Neural progenitor cell (in vitro differentiated cells): ENCODE data around the gene PYCARD. TPM values are rescaled to one million over a fixed set of nuclear protein-coding genes. Genes with fewer than 3 reads are reported as not detected.

Experiments used
- DNase-seq: peaks from one replicate; pipeline ENCODE4 v3.0.0-alpha.2; 2016; ENCODE audit warnings: low spot score
- H2AFZ ChIP-seq: fragments of 200-600 bp; sonication (generic); replicated peaks from 2 replicates; pipeline ENCODE4 v1.6.1; 2016; ENCODE audit warnings: antibody characterized with exemption
- H3F3A ChIP-seq: fragments of 200-600 bp; sonication (generic); 2 replicates; pipeline ENCODE4 v1.6.1; 2016; ENCODE audit warnings: antibody characterized with exemption, low read depth
- H3K27ac ChIP-seq: fragments of 200-600 bp; sonication (generic); 2 replicates; pipeline ENCODE4 v1.5.1; 2016; ENCODE audit warnings: mild to moderate bottlenecking
- H3K27me3 ChIP-seq: fragments of 200-600 bp; sonication (generic); 2 replicates; pipeline ENCODE4 v1.6.1; 2016; ENCODE audit warnings: mild to moderate bottlenecking, moderate library complexity
- H3K36me3 ChIP-seq: fragments of 200-600 bp; sonication (generic); 2 replicates; pipeline ENCODE4 v1.5.1; 2016
- H3K4me1 ChIP-seq: fragments of 200-600 bp; sonication (generic); 2 replicates; pipeline ENCODE4 v1.6.1; 2016; ENCODE audit warnings: mixed run types
- H3K4me2 ChIP-seq: fragments of 200-600 bp; sonication (generic); 2 replicates; pipeline ENCODE4 v1.6.1; 2016
- H3K4me3 ChIP-seq: fragments of 200-600 bp; sonication (generic); 2 replicates; pipeline ENCODE4 v1.5.1; 2016
- H3K79me2 ChIP-seq: fragments of 200-600 bp; sonication (generic); 2 replicates; pipeline ENCODE4 v1.6.1; 2016; ENCODE audit warnings: low read depth
- H3K9ac ChIP-seq: fragments of 200-600 bp; sonication (generic); 2 replicates; pipeline ENCODE4 v1.6.1; 2016
- H3K9me3 ChIP-seq: fragments of 200-600 bp; sonication (generic); 2 replicates; pipeline ENCODE4 v1.5.1; 2016; ENCODE audit warnings: low read depth
- H4K20me1 ChIP-seq: fragments of 200-600 bp; sonication (generic); 2 replicates; pipeline ENCODE4 v1.6.1; 2016; ENCODE audit warnings: low read depth
- H3K27ac Mint-ChIP-seq: 3 replicates; pipeline ENCODE4 v1.8.0; 2021; ENCODE audit warnings: mixed read lengths
- H3K27me3 Mint-ChIP-seq: 2 replicates; pipeline ENCODE4 v1.8.0; 2022; ENCODE audit warnings: low read depth, mild to moderate bottlenecking, inconsistent platforms, moderate library complexity, mixed read lengths; ENCODE audit not compliant: insufficient read depth
- H3K36me3 Mint-ChIP-seq: 3 replicates; pipeline ENCODE4 v1.8.0; 2021; ENCODE audit warnings: mixed read lengths
- H3K4me1 Mint-ChIP-seq: 3 replicates; pipeline ENCODE4 v1.8.0; 2021; ENCODE audit warnings: mixed read lengths
- H3K4me3 Mint-ChIP-seq: 3 replicates; pipeline ENCODE4 v1.8.0; 2021; ENCODE audit warnings: mild to moderate bottlenecking, moderate library complexity, mixed read lengths
- H3K9me3 Mint-ChIP-seq: 3 replicates; pipeline ENCODE4 v1.8.0; 2020; ENCODE audit warnings: mixed read lengths
- CTCF ChIP-seq: fragments of 200-600 bp; sonication (generic); IDR thresholded peaks from 2 replicates; pipeline ENCODE4 v1.5.1; 2017; ENCODE audit warnings: antibody characterized with exemption, mild to moderate bottlenecking
- EZH2 ChIP-seq: fragments of 200-600 bp; sonication (generic); IDR thresholded peaks from 2 replicates; pipeline ENCODE4 v1.6.1; 2017; ENCODE audit warnings: antibody characterized with exemption, mild to moderate bottlenecking, moderate library complexity
- EZH2phosphoT487 ChIP-seq: fragments of 200-600 bp; sonication (generic); IDR thresholded peaks from 2 replicates; pipeline ENCODE4 v1.6.1; 2017; ENCODE audit warnings: antibody characterized with exemption
- total RNA-seq: library from RNA; depleted of rRNA; stranded (reverse); fragments of >200 nt; gene quantifications from 2 replicates; pipeline ENCODE4 v1.2.3, GENCODE V29; 2015; ENCODE audit warnings: low replicate concordance

Gene PYCARD
- total RNA-seq, 1 donor from 2014 or later, result not detected

- H3K27ac ChIP-seq, result no peak overlapping the region
- H4K20me1 ChIP-seq, result peaks cover 100% of the 10 kb centered on the region
These were observed 13.2 kb downstream of the PYCARD start for GRCh38 chr16:31189412-31189778.

GRCh38 chr16:31188450-31189411, 13.8 kb downstream of the PYCARD start:
- Histone ChIP-seq H3F3A (peaks cover 81% of the 10 kb centered on the region), H3K4me3 (no peak overlapping the region), H3K4me2 (no peak overlapping the region), H4K20me1 (peaks cover 100% of the 10 kb centered on the region), H3K4me1 (no peaks in the 10 kb centered on the region), H3K36me3 (peaks cover 41% of the 10 kb centered on the region), H3K27ac (no peak overlapping the region), H3K79me2 (peaks cover 86% of the 10 kb centered on the region), H3K9me3 (no peaks in the 10 kb centered on the region), H3K27me3 (no peaks in the 10 kb centered on the region), H2AFZ (no peak overlapping the region), H3K9ac (no peak overlapping the region)
- no peak for DNase-seq
- no peak for TF ChIP-seq EZH2phosphoT487
- TF ChIP-seq EZH2, result no peak
- TF ChIP-seq CTCF, result no peak
- Mint-ChIP-seq H3K27ac (no peak overlapping the region), H3K27me3 (peaks cover 30% of the 10 kb centered on the region), H3K4me1 (peaks cover 5% of the 10 kb centered on the region), H3K36me3 (peaks cover 82% of the 10 kb centered on the region), H3K4me3 (no peak overlapping the region), H3K9me3 (peaks cover 2% of the 10 kb centered on the region)

More at GRCh38 chr16:31189412-31189778, 13.2 kb downstream of the PYCARD start:
- Histone ChIP-seq H3K36me3 (peaks cover 41% of the 10 kb centered on the region), H3K4me1 (no peaks in the 10 kb centered on the region), H3K79me2 (peaks cover 83% of the 10 kb centered on the region), H3K9ac (no peak overlapping the region), H3K4me3 (no peak overlapping the region), H3F3A (peaks cover 86% of the 10 kb centered on the region), H3K27me3 (no peaks in the 10 kb centered on the region), H3K9me3 (no peaks in the 10 kb centered on the region), H2AFZ (no peak overlapping the region), H3K4me2 (no peak overlapping the region)
- no peak for TF ChIP-seq EZH2
- TF ChIP-seq EZH2phosphoT487, result no peak
- TF ChIP-seq CTCF, result no peak
- Mint-ChIP-seq H3K4me1 (peaks cover 4% of the 10 kb centered on the region), H3K36me3 (peaks cover 80% of the 10 kb centered on the region), H3K9me3 (no peaks in the 10 kb centered on the region), H3K27ac (no peak overlapping the region), H3K4me3 (no peak overlapping the region), H3K27me3 (peaks cover 25% of the 10 kb centered on the region)
- no peak for DNase-seq

GRCh38 chr16:31187808-31188189, 14.8 kb downstream of the PYCARD start:
- H3K27ac ChIP-seq, result no peak overlapping the region
- peaks cover 100% of the 10 kb centered on the region for H4K20me1 ChIP-seq
- no peak overlapping the region for H3K4me3 Mint-ChIP-seq
- H3K36me3 ChIP-seq, result peaks cover 46% of the 10 kb centered on the region
- no peak overlapping the region for H3K9ac ChIP-seq
- H3K9me3 Mint-ChIP-seq, result peaks cover 2% of the 10 kb centered on the region
- no peak overlapping the region for H3K27ac Mint-ChIP-seq
- no peaks in the 10 kb centered on the region for H3K27me3 ChIP-seq
- peaks cover 79% of the 10 kb centered on the region for H3F3A ChIP-seq
- TF ChIP-seq EZH2 (no peak), CTCF (no peak), EZH2phosphoT487 (no peak)
- no peaks in the 10 kb centered on the region for H3K9me3 ChIP-seq
- no peak overlapping the region for H3K4me2 ChIP-seq
- peaks cover 83% of the 10 kb centered on the region for H3K36me3 Mint-ChIP-seq
- peaks cover 95% of the 10 kb centered on the region for H3K79me2 ChIP-seq
- H3K4me3 ChIP-seq, result no peak overlapping the region
- no peak overlapping the region for H2AFZ ChIP-seq
- peaks cover 15% of the 10 kb centered on the region for H3K4me1 Mint-ChIP-seq
- H3K4me1 ChIP-seq, result peaks cover 6% of the 10 kb centered on the region
- H3K27me3 Mint-ChIP-seq, result peaks cover 27% of the 10 kb centered on the region
- DNase-seq, result no peak
